ENCODE results near the gene SYT1. TPM values are rescaled to one million over a fixed set of nuclear protein-coding genes. Genes with fewer than 3 reads are reported as not detected.

Gene SYT1
- total RNA-seq: under 1 TPM in 3 of 6 donors, not detected in 3; 0.52 to 0.67 (median 0.59) TPM

GRCh38 chr12:78864403-78864869, at the start of gene SYT1:
Gene SYT1, plus strand, starts transcription at chr12:78864774.
- Histone ChIP-seq H3K9me3 (no peaks in the 10 kb centered on the region), H3K4me3 (peak within 1 kb of the TSS in 3 of 4 donors; percentile 36 to 48 (median 47)), H3K27me3 (peaks cover 0 to 9% (median 0%) of the 10 kb centered on the region in 4 donors), H3K36me3 (no peaks in the 10 kb centered on the region), H3K4me1 (peaks cover 10 to 19% (median 16%) of the 10 kb centered on the region in 4 donors), H3K27ac (no peak within 1 kb of the TSS)
- DNase-seq: no peak
- TF ChIP-seq CTCF (IDR thresholded peaks at IDR 0.05): no peak
- no peak for TF ChIP-seq POLR2AphosphoS5 (IDR thresholded peaks at IDR 0.05)
- TF ChIP-seq EP300 (IDR thresholded peaks at IDR 0.05): no peak
- TF ChIP-seq POLR2A (IDR thresholded peaks at IDR 0.05): no peak
- WGBS, 2 donors: 1 to 3% methylated on average over 9 to 13 of the region's 19 CpGs
- peak; percentile 44 to 61 for ATAC-seq (ENCODE audit: low FRiP score in 2 of 2)

GRCh38 chr12:78818487-78818886, 46.1 kb upstream of the SYT1 start:
- Histone ChIP-seq H3K9me3 (peaks cover 0 to 4% (median 0%) of the 10 kb centered on the region in 4 donors), H3K36me3 (no peaks in the 10 kb centered on the region), H3K27me3 (no peaks in the 10 kb centered on the region), H3K4me3 (no peak overlapping the region), H3K4me1 (no peaks in the 10 kb centered on the region), H3K27ac (no peak overlapping the region)
- ATAC-seq (ENCODE audit: low FRiP score in 2 of 2): no peak
- 42 to 55% methylated on average over 5 of the region's 5 CpGs for WGBS, 2 donors
- no peak for DNase-seq
- TF ChIP-seq POLR2AphosphoS5 (IDR thresholded peaks at IDR 0.05): no peak
- TF ChIP-seq POLR2A (IDR thresholded peaks at IDR 0.05): no peak
- no peak for TF ChIP-seq CTCF (IDR thresholded peaks at IDR 0.05)
- TF ChIP-seq EP300 (IDR thresholded peaks at IDR 0.05): no peak

GRCh38 chr12:78820946-78821345, 43.6 kb upstream of the SYT1 start:
- TF ChIP-seq POLR2AphosphoS5 (IDR thresholded peaks at IDR 0.05) (no peak), CTCF (IDR thresholded peaks at IDR 0.05) (no peak), EP300 (IDR thresholded peaks at IDR 0.05) (no peak), POLR2A (IDR thresholded peaks at IDR 0.05) (no peak)
- Histone ChIP-seq H3K36me3 (no peaks in the 10 kb centered on the region), H3K9me3 (no peaks in the 10 kb centered on the region), H3K4me3 (no peak overlapping the region), H3K4me1 (no peaks in the 10 kb centered on the region), H3K27ac (no peak overlapping the region), H3K27me3 (no peaks in the 10 kb centered on the region)
- no peak for DNase-seq
- 77 to 87% methylated on average over 2 of the region's 2 CpGs for WGBS, 2 donors
- no peak for ATAC-seq (ENCODE audit: low FRiP score in 2 of 2)

DNA sequence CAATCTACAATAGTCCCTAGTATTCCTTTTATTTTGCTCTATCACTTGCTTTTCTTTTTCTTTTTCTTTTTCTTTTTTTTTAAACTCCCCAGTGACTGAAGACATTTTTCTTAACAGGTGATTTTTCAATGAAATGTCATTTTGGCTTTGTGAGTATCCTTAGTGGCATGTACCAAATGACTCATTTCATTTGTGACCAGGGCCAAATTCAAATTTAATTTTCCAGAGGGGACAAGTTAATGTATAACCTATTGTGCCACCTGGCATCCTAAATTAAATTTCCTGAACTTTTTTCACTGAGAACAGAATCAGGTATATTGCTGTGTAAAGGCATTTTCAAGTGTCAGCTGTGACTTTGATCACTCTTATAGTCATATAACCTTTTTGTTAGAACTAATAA, 39.7 kb upstream of the SYT1 start:
- TF ChIP-seq POLR2A (IDR thresholded peaks at IDR 0.05): no peak
- TF ChIP-seq EP300 (IDR thresholded peaks at IDR 0.05): no peak
- no peak for TF ChIP-seq CTCF (IDR thresholded peaks at IDR 0.05)
- no peak for TF ChIP-seq POLR2AphosphoS5 (IDR thresholded peaks at IDR 0.05)
- ATAC-seq (ENCODE audit: low FRiP score in 2 of 2) (no peak), DNase-seq (no peak)
- Histone ChIP-seq H3K36me3 (no peaks in the 10 kb centered on the region), H3K4me1 (no peaks in the 10 kb centered on the region), H3K9me3 (no peaks in the 10 kb centered on the region), H3K4me3 (no peak overlapping the region), H3K27me3 (no peaks in the 10 kb centered on the region), H3K27ac (no peak overlapping the region)

DNA sequence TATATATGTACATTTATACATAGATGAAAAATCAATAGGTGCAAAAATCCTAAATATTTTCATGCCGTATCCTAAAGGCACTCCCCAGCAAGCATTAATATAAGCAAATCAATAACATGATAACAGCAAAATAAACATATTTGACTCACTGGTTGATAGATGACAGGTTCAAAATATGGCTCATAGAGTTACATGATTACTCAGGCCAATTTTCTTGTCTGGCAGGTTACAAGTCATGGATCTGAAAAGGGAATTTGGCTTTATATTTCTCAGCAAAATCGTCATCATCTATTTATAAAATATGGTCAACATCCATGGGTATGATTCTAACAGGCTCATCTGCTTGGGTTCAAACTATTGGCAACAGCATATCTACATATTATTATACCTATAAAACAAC, 34.9 kb upstream of the SYT1 start:
- no peak overlapping the region for H3K4me3 ChIP-seq
- ATAC-seq (ENCODE audit: low FRiP score in 2 of 2): no peak

More for the DNA sequence above, 34.9 kb upstream of the SYT1 start:
- WGBS, 2 donors: 83 to 91% methylated on average over 2 of the region's 2 CpGs
- no peaks in the 10 kb centered on the region for H3K27me3 ChIP-seq
- no peak for DNase-seq
- H3K9me3 ChIP-seq: no peaks in the 10 kb centered on the region
- no peak overlapping the region for H3K27ac ChIP-seq
- H3K4me1 ChIP-seq: no peaks in the 10 kb centered on the region
- TF ChIP-seq EP300 (IDR thresholded peaks at IDR 0.05) (no peak), POLR2A (IDR thresholded peaks at IDR 0.05) (no peak), CTCF (IDR thresholded peaks at IDR 0.05) (no peak), POLR2AphosphoS5 (IDR thresholded peaks at IDR 0.05) (no peak)
- no peaks in the 10 kb centered on the region for H3K36me3 ChIP-seq

Measured in upper lobe of left lung (tissue), 6 donors.